HG03520 (cell line): ENCODE data around the gene PTPRN2.
"Not testable (repeated sequence)": the region's sequence is repeated elsewhere in the genome, so short reads cannot be mapped to it uniquely, and the experiment has no call there.

Experiments
- ATAC-seq: cut with Tn5 transposase; IDR thresholded peaks from one replicate; pipeline ENCODE4 v1.9.1; 2021; ENCODE audit warnings: mild to moderate bottlenecking, moderate library complexity; ENCODE audit not compliant: unreplicated experiment

PTPRN2 gene

GRCh38 chr7:157910045-157910444 lies 677.6 kb downstream of the PTPRN2 start:
- ATAC-seq: not testable (repeated sequence)

DNA sequence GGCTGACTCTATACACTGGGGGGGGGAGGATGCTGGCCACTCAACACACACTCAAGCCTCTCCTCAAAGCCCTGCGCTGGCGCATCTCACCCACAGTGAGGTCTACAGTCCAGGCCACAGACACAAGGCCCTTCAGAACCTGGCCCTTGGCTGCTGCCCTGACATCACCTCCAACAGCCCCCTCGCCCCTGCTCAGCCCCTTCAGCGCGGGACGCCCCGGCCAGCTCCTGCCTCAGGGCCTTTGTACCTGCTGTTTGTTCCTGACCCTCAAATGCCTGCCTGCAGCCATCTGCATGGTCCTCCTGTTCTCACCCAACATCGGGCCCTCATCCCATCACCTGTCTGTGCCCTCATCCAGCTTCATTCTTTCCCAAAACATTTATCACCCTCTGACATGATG lies 678.3 kb downstream of the PTPRN2 start:
- ATAC-seq: no peak

GRCh38 chr7:157908006-157908782 lies 679.4 kb downstream of the PTPRN2 start:
- ATAC-seq: no peak

GRCh38 chr7:157907091-157907490 lies 680.5 kb downstream of the PTPRN2 start:
- ATAC-seq: no peak

- ATAC-seq: no peak
These were observed 681.0 kb downstream of the PTPRN2 start for GRCh38 chr7:157906583-157906982.

- ATAC-seq: no peak
These were observed 681.8 kb downstream of the PTPRN2 start for GRCh38 chr7:157905651-157906461.

DNA sequence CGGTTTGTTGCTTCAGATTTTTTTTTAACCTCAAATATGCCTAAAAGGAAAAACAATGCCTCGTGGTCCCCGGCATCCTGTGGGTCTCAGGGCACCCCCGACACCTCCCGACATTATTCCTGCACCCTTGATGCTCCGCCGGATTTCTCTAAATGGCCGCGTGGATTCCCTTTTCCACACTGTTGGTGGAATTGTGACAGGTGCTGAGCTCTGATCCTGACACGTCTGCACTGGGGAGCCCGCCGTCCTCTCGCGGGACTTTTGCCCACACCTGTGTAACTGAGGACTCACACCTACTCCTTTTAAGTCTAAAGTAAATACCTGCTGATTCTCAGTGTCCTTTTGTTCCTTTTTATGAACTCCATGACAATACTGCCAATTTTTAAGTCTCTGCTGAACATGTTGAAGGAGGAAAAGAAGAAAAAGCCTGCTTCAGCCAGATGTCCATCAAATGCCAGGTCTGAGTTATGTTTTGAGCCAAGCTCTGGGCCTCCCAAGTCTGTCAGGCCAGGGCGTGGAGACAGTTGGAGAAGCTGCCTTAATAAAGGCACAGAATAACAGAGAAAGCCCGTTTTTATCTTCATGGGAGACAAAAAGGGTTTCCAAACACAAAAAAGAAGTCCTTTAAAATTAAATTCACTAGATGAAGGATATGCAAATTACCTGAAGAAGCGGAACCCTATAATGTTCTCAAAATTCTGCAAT lies 682.6 kb downstream of the PTPRN2 start:
- ATAC-seq: no peak

- no peak for ATAC-seq
These were observed 683.3 kb downstream of the PTPRN2 start for GRCh38 chr7:157904211-157904865.

DNA sequence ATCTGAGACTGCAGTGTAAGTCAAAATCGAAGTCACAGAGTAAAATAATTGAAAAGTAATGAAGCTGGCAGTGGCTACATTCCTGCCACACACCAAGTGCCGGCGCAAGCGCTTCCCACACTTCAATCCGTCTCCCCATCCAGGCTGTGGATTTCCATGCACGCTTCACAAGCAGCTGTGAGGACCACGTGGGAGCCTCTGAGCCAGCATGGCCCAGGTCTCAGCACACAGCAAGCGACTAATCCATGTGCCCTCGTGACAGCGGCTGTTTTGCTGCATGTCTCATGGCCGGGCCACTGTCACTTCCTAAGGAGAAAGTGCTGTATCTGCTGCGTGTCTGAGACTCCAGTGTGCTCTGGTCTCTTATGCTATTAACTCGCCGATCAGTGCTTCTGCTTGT lies 683.9 kb downstream of the PTPRN2 start:
- no peak for ATAC-seq

- no peak for ATAC-seq
These were observed 684.3 kb downstream of the PTPRN2 start for GRCh38 chr7:157903296-157903695.

- not testable (repeated sequence) for ATAC-seq
These were observed 685.6 kb downstream of the PTPRN2 start for GRCh38 chr7:157901816-157902610.

DNA sequence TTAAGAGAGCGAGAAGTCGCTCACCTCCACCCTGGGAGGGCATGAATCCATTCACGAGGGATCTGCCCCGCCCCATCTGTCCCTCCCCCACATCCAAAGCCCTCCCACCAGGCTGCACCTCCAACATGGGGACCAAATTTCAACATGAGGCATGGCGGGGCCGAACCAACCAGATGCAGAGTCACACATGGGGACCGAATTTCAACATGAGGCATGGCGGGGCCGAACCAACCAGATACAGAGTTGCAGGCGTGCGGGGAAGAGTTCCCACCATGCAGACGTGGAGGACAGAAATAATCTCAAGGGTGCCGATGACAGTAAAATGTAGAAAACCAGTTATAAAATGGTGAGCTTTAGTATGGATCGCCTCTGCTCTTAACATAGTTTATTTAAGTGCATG lies 686.5 kb downstream of the PTPRN2 start:
- no peak for ATAC-seq

DNA sequence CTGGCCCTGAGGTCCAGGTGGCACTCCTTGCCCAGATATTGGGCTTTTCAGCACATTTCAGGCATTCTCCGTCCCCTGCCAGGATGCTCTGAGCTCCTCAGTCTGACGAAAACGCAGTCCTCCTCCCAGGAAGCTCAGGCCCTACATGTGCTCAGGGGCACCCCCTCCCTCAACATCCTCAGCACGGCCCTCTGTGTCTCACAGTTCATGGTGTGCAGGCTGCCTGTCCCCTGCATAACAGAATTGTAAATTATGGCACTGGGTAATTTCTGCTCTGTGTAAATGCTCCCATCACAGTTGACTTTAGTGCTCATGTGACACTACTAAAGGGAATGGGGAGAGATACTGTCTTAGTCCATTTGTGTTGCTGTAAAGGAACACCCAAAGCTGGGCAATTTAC lies 687.1 kb downstream of the PTPRN2 start:
- no peak for ATAC-seq

DNA sequence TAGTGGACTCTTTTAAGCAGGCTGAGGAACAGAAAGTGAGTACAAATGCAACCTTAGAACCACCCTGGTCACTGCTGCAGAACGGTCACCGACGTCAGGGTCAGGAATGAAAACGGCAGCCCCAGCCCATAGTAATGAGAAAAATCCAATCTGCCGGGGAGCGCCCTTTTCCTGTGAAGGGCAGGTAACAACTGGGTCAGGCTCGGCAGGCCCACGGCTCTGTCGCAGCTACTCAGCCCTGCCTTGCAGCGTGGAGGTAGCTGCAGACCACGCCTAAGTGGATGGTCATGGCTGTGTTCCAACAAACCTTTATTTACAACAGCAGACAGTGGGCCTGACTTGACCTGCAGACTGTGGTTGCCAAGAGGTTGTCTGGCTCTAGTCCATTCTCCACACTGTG lies 687.6 kb downstream of the PTPRN2 start:
- ATAC-seq: no peak

DNA sequence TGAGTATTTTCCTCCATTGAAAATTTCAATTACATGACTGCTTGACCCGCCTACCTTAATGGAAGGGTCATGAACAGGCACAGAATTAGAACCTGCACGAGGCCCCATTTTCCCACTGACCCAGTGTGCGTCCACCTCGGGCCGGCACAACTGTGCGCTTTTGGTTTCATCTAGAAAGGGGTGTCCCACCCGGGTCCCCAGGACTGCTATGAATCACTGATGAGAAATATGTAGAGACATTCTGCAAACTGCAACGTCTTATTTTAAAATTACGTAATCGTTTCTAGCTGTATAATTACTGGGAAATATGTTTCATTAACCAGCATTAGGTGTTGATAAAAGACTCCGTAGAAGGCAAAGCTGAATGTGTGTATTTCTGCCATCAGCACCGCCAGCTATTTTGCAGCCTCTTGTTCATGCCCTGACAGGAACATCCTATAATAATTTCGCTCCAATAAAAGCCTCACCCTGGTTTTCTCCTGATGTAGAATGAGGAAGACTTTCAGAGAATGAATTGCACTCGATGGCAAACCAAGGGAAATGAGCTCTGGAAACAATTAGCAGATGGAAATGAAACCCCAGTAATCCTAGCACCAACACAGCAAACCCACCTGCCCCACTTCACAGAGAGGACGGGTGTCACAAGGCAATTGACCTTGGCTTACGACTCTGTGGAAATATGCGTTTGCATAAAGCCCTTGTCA lies 688.7 kb downstream of the PTPRN2 start:
- no peak for ATAC-seq

- ATAC-seq: no peak
These were observed 689.4 kb downstream of the PTPRN2 start for GRCh38 chr7:157898261-157898660.

DNA sequence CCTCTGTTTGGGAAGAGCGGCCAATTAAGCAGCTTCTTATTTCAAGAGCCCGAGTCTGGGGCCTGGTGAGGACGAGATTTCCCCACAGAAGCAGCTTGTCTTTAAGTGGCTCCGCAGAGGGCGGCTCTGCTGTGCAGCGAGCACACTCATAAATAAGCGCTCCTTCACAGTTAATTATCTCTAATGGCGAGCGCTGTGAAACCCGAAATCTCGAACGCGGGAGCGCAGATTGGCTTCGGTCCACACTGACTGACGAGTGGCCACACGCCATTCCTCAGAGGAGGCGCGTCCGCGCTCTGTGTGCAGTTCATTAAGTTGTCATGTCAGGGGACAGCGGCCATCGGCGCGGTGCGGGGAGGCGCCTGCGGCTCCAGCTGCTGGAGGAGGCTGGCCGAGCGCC lies 689.9 kb downstream of the PTPRN2 start:
- ATAC-seq: no peak

GRCh38 chr7:157896774-157897555 lies 690.7 kb downstream of the PTPRN2 start:
- no peak for ATAC-seq

- not testable (repeated sequence) for ATAC-seq
These were observed 691.3 kb downstream of the PTPRN2 start for GRCh38 chr7:157896376-157896675.
